B cell (primary cell): ENCODE measurements around the gene TRIM52. TPM values are rescaled to one million over a fixed set of nuclear protein-coding genes. Genes with fewer than 3 reads are reported as not detected.

Experiments used
- ATAC-seq: fragments of 200-7000 bp; cut with Tn5 transposase; one replicate; pipeline ENCODE4 v1.10.0; 2021; ENCODE audit warnings: low read depth, mild to moderate bottlenecking, moderate number of reproducible peaks, moderate library complexity
- CTCF ChIA-PET: fragments of 350-600 bp; sonication (Branson Sonifier 250); formaldehyde crosslinking; loops from one replicate; lab custom pipeline; 2021; ENCODE audit warnings: antibody characterized with exemption, inconsistent platforms; lab: Charles Lee
- POLR2A ChIA-PET: fragments of 350-600 bp; sonication (Branson Sonifier 250); formaldehyde crosslinking; loops from one replicate; lab custom pipeline; 2021; ENCODE audit warnings: antibody characterized with exemption; lab: Charles Lee
- DNase-seq: peaks from one replicate; pipeline ENCODE4 v3.0.0; 2013
- H2AFZ ChIP-seq: 2 replicates; pipeline ENCODE4 v1.6.1; 2012; ENCODE audit warnings: mild to moderate bottlenecking, low read depth, low read length; ENCODE audit not compliant: insufficient read depth, poor library complexity, severe bottlenecking
- H3K27ac ChIP-seq, 2 donors: 1 replicate in 1 of 2; 2 replicates in 1 of 2; pipeline ENCODE4 v1.5.1; 2012 to 2013; ENCODE audit warnings: low read length in 2 of 2, mild to moderate bottlenecking in 2 of 2, moderate library complexity in 1 of 2
- H3K27me3 ChIP-seq, 4 experiments: fragments of 200-600 bp in 1 of 4; sonication (generic) in 1 of 4; replicated peaks in 1 of 4; 1 replicate in 2 of 4; 2 replicates in 2 of 4; pipeline versions ENCODE4 v1.6.1 to v1.7.0; 2013 to 2016; ENCODE audit warnings: low read length in 3 of 4, mild to moderate bottlenecking in 2 of 4, mixed read lengths in 1 of 4, moderate library complexity in 1 of 4; ENCODE audit not compliant: insufficient read depth in 4 of 4, control insufficient read depth in 3 of 4; ENCODE audit errors: control extremely low read depth in 1 of 4
- H3K36me3 ChIP-seq, 2 experiments: replicated peaks in 1 of 2; 1 replicate in 1 of 2; 2 replicates in 1 of 2; pipeline versions ENCODE4 v1.6.1 to v1.7.1; 2013; ENCODE audit warnings: low read length in 1 of 2; ENCODE audit not compliant: insufficient read depth in 2 of 2, control insufficient read depth in 1 of 2; ENCODE audit errors: control extremely low read depth in 1 of 2, extremely low read depth in 1 of 2
- H3K4me1 ChIP-seq, 2 donors: fragments of 200-600 bp in 1 of 2; sonication (generic) in 1 of 2; 1 replicate in 1 of 2; 2 replicates in 1 of 2; pipeline versions ENCODE4 v1.5.1 to v1.6.1; 2013 to 2017; ENCODE audit warnings: low read length in 2 of 2; ENCODE audit not compliant: control insufficient read depth in 2 of 2, insufficient read depth in 2 of 2
- H3K4me2 ChIP-seq: replicated peaks from 2 replicates; pipeline ENCODE3; 2012; ENCODE audit warnings: mild to moderate bottlenecking, low read depth, low read length; ENCODE audit not compliant: poor library complexity, severe bottlenecking
- H3K4me3 ChIP-seq, 5 experiments: fragments of 200-600 bp in 1 of 5; sonication (generic) in 1 of 5; 1 replicate in 3 of 5; 2 replicates in 2 of 5; pipeline versions ENCODE4 v1.5.1 to v1.7.0; 2011 to 2016; ENCODE audit warnings: low read length in 4 of 5, mild to moderate bottlenecking in 4 of 5, low read depth in 2 of 5, control low read depth in 1 of 5, moderate library complexity in 1 of 5; ENCODE audit not compliant: insufficient read depth in 1 of 5; ENCODE audit errors: control extremely low read depth in 1 of 5, extremely low read depth in 1 of 5
- H3K79me2 ChIP-seq: fragments of 200-600 bp; sonication (generic); one replicate; pipeline ENCODE4 v1.6.0; 2016; ENCODE audit warnings: low read length; ENCODE audit not compliant: control insufficient read depth, insufficient read depth
- H3K9ac ChIP-seq: fragments of 200-600 bp; sonication (generic); 2 replicates; pipeline ENCODE4 v1.6.1; 2017; ENCODE audit warnings: mild to moderate bottlenecking, low read length, moderate library complexity
- H3K9me3 ChIP-seq, 3 donors: one replicate each; pipeline versions ENCODE4 v1.6.1 to v1.7.1; 2013; ENCODE audit warnings: low read length in 2 of 3; ENCODE audit not compliant: control insufficient read depth in 2 of 3, insufficient read depth in 1 of 3; ENCODE audit errors: control extremely low read depth in 1 of 3
- H4K20me1 ChIP-seq: 2 replicates; pipeline ENCODE4 v1.6.0; 2012; ENCODE audit warnings: mild to moderate bottlenecking, low read length; ENCODE audit not compliant: insufficient read depth, control insufficient read depth, poor library complexity, severe bottlenecking
- H3K27ac Mint-ChIP-seq: one replicate; pipeline ENCODE4 v1.8.0; 2021; ENCODE audit warnings: mixed read lengths
- H3K27me3 Mint-ChIP-seq: one replicate; pipeline ENCODE4 v1.8.0; 2021; ENCODE audit warnings: mixed read lengths
- H3K4me1 Mint-ChIP-seq: one replicate; pipeline ENCODE4 v1.8.0; 2021; ENCODE audit warnings: mixed read lengths
- H3K4me3 Mint-ChIP-seq: one replicate; pipeline ENCODE4 v1.8.0; 2021; ENCODE audit warnings: mixed read lengths
- H3K9me3 Mint-ChIP-seq: one replicate; pipeline ENCODE4 v1.8.0; 2022; ENCODE audit warnings: mixed read lengths; ENCODE audit not compliant: insufficient read depth
- CTCF ChIP-seq: fragments of 200-600 bp; IDR thresholded peaks from one replicate; pipeline ENCODE4 v1.8.0; 2022; ENCODE audit warnings: antibody characterized with exemption, mild to moderate bottlenecking
- EZH2 ChIP-seq: IDR thresholded peaks from 2 replicates; pipeline ENCODE4 v1.6.1; 2012; ENCODE audit warnings: borderline replicate concordance, low read depth, mild to moderate bottlenecking, moderate library complexity, low read length; ENCODE audit not compliant: insufficient read depth, poor library complexity, severe bottlenecking
- WGBS: methylation state at CpG from one replicate; pipeline ENCODE4 v1.1.5; 2013; ENCODE audit warnings: missing lambda C conversion rate; ENCODE audit not compliant: insufficient coverage; 5-methylcytosine and 5-hydroxymethylcytosine counted together
- intact Hi-C: fragments of 100-400 bp; cut with micrococcal nuclease; formaldehyde crosslinking; loops from one replicate; pipeline ENCODE4 v1.10.0; 2022
- polyA plus RNA-seq: library from polyadenylated mRNA; depleted of rRNA; stranded (reverse); fragments of >200 nt; gene quantifications from 2 replicates; pipeline ENCODE4 v1.2.3, GENCODE V29; 2012
- total RNA-seq, 2 donors: library from RNA; stranded (reverse); fragments of 120-200 nt in 1 of 2; gene quantifications; 1 replicate in 1 of 2; 2 replicates in 1 of 2; pipeline versions ENCODE4 v1.2.3 to v1.2.4, GENCODE V29; 2013 to 2022

The TRIM52 gene
- total and polyA plus RNA-seq, 2 donors (not counting 1 experiment from before 2014, with no cell fraction given), result 29.9 to 61.3 TPM

- Mint-ChIP-seq H3K9me3 (no peaks in the 10 kb centered on the region), H3K4me3 (peak overlapping the region; percentile 90), H3K27ac (peak overlapping the region; percentile 95), H3K4me1 (peaks cover 73% of the 10 kb centered on the region), H3K27me3 (no peaks in the 10 kb centered on the region)
- TF ChIP-seq EZH2, result no peak
- TF ChIP-seq CTCF, result no peak
- H3K4me3 ChIP-seq, result peak overlapping the region; percentile 61 to 91 (median 70)
- DNase-seq (peak; percentile 77), ATAC-seq (peak; percentile 55)
- H3K9me3 ChIP-seq, result no peaks in the 10 kb centered on the region
- H3K4me2 ChIP-seq, result peak overlapping the region; percentile 83
- POLR2A ChIA-PET, result interaction anchor here (1.0 to 7.8 kb wide), 4 partner anchors 15 to 57 kb away, joined by 6 to 63 read pairs (median 14); partner anchors contain the start of gene TRIM52
- H3K27ac ChIP-seq, result peak overlapping the region; percentile 89 to 91
- H2AFZ ChIP-seq, result peak overlapping the region; percentile 81
- peak overlapping the region; percentile 74 for H3K9ac ChIP-seq
- peaks cover 22% of the 10 kb centered on the region for H4K20me1 ChIP-seq
- H3K4me1 ChIP-seq, result peaks cover 43 to 64% of the 10 kb centered on the region in 2 donors
- H3K79me2 ChIP-seq, result peaks cover 64% of the 10 kb centered on the region
- intact Hi-C loops, result loop anchor here (1.0 kb wide), 2 partner anchors 15 to 55 kb away; partner anchors contain the start of gene TRIM52
- under 1% methylated on average over 54 of the region's 55 CpGs for WGBS
- CTCF ChIA-PET, result interaction anchor here (0.7 to 1.6 kb wide), 4 partner anchors 9 to 62 kb away, joined by 3 to 6 read pairs (median 4); partner anchors contain the start of gene TRIM41
- peaks cover 0 to 16% of the 10 kb centered on the region in 2 experiments for H3K36me3 ChIP-seq
- no peaks in the 10 kb centered on the region for H3K27me3 ChIP-seq
Observed at GRCh38 chr5:181246276-181247049, 14.5 kb downstream of the TRIM52 start.
